Ishikawa (cell line): ENCODE measurements around the gene PCCA.

Experiments
- CEBPB ChIP-seq: IDR thresholded peaks from 2 replicates; pipeline ENCODE4 v1.6.1; 2012
- EGR1 ChIP-seq: IDR thresholded peaks from 2 replicates; pipeline ENCODE4 v1.6.1; 2012
- EP300 ChIP-seq: IDR thresholded peaks from 2 replicates; pipeline ENCODE4 v1.6.1; 2012; ENCODE audit warnings: borderline replicate concordance
- MAX ChIP-seq: IDR thresholded peaks from 2 replicates; pipeline ENCODE4 v1.6.1; 2012
- RAD21 ChIP-seq: IDR thresholded peaks from 2 replicates; pipeline ENCODE4 v1.6.1; 2012; ENCODE audit warnings: low read depth
- REST ChIP-seq: IDR thresholded peaks from 2 replicates; pipeline ENCODE4 v1.6.1; 2012; ENCODE audit warnings: low read depth, mild to moderate bottlenecking
- TAF1 ChIP-seq: IDR thresholded peaks from 2 replicates; pipeline ENCODE4 v1.6.1; 2012; ENCODE audit warnings: low read depth, mild to moderate bottlenecking
- TCF12 ChIP-seq: IDR thresholded peaks from 2 replicates; pipeline ENCODE4 v1.6.1; 2012; ENCODE audit warnings: low read depth
- USF1 ChIP-seq: IDR thresholded peaks from 2 replicates; pipeline ENCODE4 v1.6.1; 2012
- YY1 ChIP-seq: IDR thresholded peaks from 2 replicates; pipeline ENCODE4 v1.6.1; 2012; ENCODE audit warnings: low read depth
- ZBTB7A ChIP-seq: IDR thresholded peaks from 2 replicates; pipeline ENCODE4 v1.6.1; 2012; ENCODE audit warnings: low read depth

GRCh38 chr13:100525453-100526317 lies 436.8 kb downstream of the PCCA start:
- TF ChIP-seq REST = no peak
- no peak for TF ChIP-seq USF1
- no peak for TF ChIP-seq YY1
- no peak for TF ChIP-seq TCF12
- no peak for TF ChIP-seq MAX
- no peak for TF ChIP-seq ZBTB7A
- TF ChIP-seq EP300 = no peak
- TF ChIP-seq TAF1 = no peak
- no peak for TF ChIP-seq RAD21
- TF ChIP-seq CEBPB = no peak
- no peak for TF ChIP-seq EGR1
